ENCODE data around the gene P4HTM.

Gene P4HTM, protein sequence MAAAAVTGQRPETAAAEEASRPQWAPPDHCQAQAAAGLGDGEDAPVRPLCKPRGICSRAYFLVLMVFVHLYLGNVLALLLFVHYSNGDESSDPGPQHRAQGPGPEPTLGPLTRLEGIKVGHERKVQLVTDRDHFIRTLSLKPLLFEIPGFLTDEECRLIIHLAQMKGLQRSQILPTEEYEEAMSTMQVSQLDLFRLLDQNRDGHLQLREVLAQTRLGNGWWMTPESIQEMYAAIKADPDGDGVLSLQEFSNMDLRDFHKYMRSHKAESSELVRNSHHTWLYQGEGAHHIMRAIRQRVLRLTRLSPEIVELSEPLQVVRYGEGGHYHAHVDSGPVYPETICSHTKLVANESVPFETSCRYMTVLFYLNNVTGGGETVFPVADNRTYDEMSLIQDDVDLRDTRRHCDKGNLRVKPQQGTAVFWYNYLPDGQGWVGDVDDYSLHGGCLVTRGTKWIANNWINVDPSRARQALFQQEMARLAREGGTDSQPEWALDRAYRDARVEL

DNA sequence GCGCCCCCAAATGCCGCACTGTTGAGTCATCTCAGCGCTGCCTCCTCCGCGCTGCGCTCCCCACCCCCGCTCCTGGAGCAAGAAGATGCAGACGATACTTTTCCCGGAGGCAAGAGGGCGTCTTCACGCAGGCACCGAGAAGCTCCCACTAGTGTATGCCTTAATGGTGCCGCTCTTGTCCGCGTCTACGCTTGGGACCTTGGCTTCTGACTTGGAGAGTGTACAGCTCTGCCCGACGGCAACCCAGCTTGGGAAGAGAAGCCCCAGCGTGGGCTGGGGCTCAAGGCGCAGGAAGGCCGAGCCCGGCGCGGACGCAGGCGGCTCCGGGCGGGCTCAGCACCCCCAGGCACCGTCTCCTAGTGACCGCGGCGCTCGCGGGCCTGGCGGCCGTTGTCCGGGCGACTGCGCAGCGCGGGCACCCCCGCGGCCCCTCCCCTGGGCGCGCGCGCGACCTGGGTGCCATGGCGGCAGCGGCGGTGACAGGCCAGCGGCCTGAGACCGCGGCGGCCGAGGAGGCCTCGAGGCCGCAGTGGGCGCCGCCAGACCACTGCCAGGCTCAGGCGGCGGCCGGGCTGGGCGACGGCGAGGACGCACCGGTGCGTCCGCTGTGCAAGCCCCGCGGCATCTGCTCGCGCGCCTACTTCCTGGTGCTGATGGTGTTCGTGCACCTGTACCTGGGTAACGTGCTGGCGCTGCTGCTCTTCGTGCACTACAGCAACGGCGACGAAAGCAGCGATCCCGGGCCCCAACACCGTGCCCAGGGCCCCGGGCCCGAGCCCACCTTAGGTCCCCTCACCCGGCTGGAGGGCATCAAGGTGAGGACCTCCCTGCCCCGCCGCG, at the start of gene P4HTM:
TSS of gene P4HTM (plus strand) at position 446 of the 840 bp plus-strand sequence. CDS start at position 462, 16 bp downstream.
- DNase-seq = peak; percentile 95

DNA sequence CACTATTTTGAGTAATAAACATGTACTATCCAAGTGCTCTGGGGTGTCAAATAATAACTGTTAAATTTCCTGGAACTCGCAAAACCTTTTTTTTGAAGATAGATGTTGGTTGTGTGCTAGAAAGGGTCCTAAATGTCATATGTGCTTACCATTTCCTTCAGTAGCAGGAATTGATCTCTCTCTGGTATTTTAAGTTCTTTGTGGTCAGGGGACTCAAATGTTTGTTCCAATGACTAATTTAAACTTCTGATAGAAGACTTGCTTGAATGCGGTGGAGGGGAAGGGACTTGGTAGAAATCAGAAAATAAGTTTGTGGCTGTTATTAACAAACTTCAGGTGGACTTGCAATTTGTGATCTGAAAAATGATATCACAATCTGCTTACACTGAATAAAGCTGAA, 44.6 kb upstream of the P4HTM start:
- DNase-seq = no peak

DNA sequence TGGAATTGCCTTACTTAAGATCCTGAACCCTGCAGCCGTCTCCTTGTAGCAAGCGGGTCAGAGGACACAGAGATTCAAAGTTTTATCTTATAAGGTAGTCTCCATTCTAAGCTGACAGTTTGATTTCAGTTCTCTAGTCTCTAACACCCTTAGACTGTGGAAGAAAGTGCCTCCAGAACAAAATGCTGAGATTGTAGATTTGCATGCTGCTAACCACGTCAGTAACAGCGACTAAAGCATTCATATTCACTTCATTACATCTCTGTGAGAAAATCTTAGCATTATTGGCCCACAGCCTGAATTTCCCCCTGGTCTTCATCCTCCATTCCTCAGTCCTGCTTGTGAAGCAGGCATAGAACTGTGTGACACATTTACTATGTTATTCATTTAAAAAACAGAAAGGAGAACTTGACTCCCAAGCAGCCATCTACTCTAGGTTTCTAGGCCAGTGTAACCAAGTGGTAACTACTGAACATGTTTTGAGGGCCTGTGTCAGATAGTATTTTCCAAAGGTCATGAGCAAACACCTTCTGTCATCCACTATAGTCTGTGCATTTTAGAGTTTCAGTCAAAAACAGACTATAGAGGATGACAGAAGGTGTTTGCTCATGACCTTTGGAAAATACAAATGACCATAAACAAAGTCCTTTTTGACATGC, 44.0 kb upstream of the P4HTM start:
- no peak for DNase-seq

DNA sequence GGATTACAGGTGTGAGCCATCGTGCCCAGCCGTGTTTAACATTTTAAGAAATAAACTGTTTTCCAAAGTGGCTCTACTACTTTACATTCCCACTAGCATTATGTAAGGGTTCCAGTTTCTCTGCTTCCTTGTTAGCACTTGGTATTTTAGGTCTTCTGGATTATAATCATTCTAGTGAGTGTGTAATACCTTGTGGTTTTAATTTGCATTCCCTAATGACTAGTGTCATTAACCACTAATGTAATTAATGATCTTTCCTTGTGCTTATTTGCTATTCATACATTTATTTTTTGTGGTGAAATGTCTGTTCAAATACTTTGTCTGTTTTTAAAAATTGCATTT, 40.7 kb upstream of the P4HTM start:
- DNase-seq = peak; percentile 35

DNA sequence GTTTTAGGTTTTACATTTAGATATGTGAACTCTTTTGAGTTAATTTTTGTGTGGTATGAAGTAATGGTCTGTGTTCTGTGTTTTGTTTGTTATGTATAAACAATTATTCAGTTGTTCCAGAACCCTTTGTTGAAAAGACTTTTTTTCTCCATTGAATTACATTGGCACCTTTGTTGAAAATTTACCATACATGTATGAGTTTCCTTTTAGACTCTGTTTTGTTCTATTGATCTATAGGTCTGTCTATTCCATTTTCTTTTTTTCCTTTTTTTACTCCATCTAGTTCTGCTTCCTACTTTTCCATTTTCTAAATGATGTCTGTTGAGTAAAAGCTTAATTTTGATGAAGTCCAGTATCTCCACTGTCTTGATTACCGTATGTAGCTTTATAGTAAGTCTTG, 40.0 kb upstream of the P4HTM start:
- DNase-seq = no peak

DNA sequence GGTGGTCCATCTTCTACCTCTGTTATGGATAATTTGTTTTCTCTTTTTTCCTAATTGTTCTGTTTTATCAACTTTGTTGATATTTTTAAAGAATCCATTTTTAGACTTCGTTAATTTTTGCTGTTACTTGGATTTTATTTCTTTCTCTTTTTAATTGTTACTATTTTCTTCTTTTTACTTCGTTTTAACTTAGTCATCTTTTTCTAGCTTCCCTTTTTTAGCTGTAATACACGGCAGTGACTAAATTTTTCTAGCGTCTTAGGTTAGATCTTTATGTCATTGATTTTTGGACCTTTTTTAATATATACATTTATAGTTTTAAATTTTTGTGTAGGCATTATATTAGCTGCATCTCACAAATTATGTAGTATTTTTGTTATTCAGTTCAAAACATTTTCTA, 38.3 kb upstream of the P4HTM start:
- DNase-seq = no peak

DNA sequence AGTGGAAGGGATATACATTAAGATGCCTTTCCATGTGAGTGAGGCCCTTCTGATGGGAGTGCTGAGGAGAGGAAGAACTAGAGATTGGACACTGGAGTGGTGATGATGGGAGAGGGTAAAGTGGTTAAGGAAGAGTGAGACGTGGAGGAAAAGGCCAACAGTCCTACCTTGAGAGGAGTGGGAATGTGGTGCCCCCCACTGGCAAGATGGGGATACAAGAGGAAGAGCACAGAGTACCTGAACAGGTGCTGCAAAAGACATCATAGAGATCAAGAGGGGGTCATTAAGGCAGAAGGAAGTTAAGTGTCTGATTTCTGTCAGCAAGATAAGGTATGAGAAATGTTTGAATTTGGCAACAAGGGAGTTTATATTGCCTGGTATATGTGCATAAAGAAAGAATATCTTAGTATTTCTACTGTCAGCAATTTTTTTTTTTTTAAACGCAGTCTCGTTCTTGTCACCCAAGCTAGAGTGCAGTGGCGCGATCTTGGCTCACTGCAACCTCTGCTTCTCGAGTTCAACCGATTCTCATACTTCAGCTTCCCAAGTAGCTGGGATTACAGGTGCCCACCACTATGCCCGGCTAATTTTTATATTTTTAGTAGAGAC, 37.4 kb upstream of the P4HTM start:
- DNase-seq = peak; percentile 7

DNA sequence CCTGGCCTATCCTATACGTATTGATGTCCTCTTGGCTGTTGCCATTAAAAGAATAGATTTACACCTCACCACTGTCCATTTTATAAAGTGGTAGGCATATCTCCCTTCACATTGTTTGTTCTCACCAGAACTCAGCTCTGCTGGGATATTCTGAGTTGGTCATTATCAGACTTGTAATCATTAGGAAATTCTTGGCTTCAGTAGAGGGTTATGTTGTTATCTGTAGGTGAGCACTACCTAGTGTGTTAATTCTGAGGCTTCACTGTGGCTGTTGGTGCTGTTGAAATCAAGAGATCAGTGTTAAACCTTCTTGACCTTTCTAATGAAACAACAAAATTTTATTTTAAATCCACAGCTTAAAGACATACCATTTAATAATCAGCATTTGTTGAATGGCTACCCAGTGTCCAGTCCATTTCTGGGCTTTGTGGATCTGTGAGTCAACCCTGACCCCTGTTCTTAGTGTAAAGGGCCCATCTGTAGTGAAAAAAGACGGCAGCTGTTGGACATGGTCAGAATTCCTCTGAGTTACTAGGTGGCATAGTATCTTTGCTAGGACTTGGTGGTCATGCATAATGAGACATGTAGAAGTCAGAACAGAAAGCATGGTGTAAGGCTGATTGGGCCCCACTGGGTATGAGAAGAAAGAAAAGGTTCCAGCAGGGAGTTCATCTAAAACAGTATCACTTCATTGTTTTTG, 32.9 kb upstream of the P4HTM start:
- no peak for DNase-seq

DNA sequence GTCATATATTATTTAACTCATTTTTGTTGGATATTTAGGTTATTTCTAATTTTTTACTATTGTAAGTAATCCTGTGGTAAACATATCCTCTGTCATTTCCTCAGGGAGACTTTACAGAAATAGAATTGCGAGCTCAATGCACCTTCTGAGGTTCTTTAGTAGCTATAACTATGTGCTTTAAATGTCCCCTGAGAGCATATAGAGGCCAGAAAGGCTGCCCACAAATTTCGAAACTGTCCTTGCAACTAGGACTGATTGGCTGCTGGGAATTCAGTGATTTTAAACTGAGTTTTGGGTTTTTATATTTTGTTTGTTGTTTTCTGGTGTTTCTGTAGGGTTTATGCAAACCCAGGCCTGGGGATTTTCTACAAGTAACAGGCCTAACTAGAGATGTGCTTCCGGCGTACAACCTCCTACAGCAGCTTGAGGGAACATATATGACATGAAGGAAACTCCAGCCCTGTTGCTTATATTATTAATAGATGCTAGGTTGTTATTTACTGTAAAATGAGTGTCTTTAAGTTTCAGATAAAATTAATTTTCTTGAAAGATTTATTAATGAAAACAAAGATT, 29.1 kb upstream of the P4HTM start:
- DNase-seq = peak; percentile 52

DNA sequence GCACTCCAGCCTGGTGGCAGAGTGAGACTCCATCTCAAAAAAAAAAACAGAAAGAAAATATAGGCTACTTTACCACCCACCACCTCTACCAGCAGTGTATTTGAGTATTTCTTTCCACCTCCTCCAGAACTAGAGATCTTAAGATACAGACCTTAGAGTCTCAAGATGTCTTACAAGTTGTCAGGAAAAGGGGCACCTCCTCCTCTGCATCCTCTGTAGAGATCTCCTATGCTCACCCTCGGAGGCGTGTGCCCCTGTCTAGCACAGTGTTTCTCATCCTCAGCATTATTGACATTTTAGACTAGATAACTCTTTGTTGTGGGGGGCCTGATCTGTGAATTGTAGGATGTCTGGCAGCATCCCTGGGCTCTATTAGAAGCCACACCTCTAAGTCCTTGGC, 27.7 kb upstream of the P4HTM start:
- DNase-seq = no peak

DNA sequence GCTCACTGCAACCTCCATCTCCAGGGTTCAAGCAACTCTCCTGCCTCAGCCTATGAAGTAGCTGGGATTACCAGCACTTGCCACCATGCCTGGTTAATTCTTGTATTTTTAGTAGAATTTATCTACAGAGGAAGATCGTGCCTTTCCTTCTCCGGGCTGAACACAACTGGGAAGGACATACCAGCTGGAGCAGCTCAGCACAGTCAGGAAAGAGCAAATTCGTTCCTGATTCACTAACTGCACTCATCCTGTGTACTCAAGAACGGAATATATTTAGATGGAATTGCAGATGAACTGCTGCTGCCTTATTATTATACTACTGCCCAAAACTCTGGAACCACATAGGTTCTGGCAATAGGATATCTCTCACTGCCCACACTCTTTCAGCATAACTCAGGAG, 27.1 kb upstream of the P4HTM start:
- DNase-seq = no peak

DNA sequence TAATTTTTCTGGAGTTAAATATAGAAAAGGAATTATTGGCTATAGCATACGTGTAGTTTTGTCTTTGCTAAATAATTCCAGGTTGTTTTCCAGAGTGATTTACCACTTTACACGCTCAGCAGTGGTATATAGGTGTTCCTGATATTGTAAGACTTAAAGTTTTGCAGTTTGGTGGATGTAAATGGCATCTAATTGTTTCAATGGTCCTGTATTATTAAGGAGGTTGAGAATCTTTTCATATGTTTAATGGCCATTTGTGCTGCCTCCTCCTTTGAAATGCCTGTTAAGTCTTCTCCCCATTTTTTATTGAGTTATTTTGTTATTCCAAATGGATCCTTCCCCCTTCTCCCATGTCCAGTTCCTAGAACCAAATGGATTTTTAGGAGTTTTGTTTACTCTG, 26.4 kb upstream of the P4HTM start:
- no peak for DNase-seq

DNA sequence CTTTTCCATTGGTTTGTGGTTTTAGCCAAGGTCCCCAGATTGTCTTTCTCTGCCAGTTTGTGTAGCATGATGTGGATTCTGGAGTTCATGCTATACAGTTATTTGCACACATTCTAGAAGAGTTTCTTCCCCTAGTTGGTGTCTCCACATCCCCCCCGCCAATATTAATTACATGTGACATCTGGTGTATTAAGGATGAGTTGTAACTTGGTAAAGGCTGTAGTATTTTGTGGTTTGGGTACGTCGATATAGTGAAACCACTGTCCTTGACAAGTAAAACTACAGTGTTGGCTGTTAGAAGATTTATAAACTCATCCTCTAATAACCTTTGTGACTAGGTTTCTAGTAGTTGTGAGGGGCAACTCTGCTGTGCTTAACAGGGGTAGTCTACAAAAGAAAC, 23.7 kb upstream of the P4HTM start:
- DNase-seq = peak; percentile 17

DNA sequence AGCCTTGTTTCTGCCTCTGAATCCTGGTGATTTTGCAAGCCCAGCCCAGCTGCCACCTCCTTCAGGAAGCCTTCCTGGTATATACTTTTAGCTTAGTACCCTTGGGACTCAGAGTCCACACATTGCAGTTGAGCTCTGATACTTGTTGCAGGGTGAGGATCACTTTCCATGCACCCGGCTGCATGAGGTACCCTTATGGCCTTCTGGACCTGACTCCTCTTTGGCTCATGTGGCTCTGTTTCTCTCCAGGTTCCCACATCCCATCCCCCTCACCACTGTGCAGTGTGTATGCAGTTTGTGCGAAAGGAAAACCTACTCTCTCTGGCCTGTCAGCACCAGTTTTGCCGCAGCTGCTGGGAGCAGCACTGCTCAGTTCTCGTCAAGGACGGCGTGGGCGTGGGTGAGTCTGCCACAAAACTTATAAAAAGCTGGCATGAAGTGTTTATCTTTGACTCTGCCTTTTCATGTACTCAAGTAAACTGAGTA, 23.1 kb upstream of the P4HTM start:
- DNase-seq = no peak

DNA sequence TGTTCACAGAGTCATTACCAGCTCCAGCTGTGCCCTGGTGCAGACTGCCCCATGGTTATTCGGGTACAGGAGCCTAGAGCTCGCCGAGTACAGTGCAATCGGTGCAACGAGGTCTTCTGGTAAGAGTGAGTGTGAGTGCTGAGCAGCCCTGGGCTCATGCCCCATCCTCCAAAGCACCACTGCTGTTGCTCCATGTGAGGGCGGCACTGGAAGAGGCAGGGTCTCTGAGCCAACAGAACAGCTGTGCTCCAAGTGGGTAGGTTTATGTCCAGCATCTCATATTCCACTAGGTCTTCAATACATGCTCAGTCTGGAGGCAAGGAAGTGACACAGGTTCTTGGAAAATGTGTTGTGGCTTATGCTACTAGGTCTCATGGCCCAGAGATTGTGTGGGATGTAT, 19.5 kb upstream of the P4HTM start:
- DNase-seq = no peak

DNA sequence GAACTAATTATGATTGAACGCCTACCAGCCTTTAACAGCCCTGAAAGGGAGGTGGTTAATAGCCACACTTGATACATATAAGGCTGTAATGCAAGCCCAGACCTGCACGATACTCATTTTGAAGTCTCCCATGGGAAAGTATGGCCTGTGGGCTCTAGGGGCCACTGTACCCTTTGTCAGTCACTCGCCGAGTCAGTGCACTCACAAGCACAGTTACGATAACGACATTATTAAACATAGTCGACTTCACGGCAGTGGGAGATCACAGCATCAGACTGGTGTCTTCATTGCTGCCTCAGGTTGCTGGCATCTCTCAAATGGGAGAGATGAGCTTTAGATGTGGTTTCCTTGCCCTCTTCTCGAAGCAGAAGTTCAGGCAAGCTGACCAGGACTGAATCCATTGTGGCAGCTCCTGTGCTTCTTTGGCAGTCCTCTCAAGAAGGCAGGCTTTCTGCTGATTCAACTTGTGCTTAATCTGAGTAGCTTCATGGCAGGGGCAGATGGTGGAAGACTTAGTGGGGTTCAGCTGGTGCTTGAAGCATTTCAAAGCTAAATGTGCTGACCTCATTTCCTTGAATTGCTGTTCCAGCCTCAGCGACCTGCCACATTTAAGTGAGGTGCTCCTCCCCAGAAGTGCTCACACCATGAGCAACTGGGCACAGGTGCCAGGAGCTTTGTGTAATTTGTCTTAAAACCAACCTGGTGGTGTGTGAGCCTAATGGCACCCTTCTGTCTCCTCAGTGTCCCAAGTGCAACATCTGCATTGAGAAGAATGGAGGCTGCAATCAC, 15.8 kb upstream of the P4HTM start:
- no peak for DNase-seq

DNA sequence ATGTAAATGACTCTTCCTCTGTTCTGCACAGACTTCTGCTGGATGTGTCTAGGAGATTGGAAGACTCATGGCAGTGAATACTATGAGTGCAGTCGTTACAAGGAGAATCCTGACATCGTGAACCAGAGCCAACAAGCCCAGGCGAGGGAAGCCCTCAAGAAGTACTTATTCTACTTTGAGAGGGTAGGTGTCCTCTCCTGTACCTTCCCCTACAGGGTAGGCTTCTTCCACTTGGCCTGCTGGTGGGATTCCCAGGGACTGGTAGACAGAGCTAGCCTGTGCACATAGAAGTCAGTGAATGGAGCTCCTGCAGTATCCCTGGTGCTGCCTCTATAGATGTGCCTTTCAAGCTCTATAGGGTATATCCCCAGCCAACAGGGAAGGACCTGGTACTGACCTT, 10.6 kb upstream of the P4HTM start:
- DNase-seq = no peak

DNA sequence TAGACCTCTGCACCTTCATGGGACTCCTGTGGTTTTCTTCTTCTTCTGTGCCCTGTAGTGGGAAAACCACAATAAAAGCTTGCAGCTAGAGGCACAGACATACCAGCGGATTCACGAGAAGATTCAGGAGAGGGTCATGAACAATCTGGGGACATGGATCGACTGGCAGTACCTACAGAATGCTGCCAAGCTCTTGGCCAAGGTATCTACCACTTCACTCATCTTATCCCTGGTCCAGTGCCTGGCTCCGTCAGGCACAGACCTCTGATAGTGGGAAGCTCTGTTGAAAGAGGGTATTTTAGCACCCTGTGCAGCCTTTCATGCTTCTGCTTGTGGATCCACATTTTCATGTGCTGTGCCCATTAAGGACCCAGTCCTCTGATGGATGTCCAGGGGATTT, 9.7 kb upstream of the P4HTM start:
- no peak for DNase-seq

DNA sequence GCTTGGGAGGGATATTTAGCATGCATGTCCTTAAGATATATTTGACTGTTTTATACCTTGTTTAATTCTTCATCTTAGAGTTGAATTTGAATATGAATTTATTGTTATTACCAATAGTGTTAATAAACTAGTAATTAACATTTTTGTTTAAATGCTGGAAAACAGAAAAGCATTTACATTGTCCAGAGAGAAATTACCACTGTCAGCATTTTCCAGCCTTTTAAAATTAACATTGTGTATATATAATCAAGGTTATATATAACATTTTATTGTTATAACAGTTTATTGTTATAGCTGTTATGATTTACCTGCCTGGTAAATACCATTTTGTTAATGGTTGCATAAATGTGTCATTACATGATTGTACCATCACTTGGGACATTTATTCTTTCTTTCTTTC, 8.0 kb upstream of the P4HTM start:
- no peak for DNase-seq

DNA sequence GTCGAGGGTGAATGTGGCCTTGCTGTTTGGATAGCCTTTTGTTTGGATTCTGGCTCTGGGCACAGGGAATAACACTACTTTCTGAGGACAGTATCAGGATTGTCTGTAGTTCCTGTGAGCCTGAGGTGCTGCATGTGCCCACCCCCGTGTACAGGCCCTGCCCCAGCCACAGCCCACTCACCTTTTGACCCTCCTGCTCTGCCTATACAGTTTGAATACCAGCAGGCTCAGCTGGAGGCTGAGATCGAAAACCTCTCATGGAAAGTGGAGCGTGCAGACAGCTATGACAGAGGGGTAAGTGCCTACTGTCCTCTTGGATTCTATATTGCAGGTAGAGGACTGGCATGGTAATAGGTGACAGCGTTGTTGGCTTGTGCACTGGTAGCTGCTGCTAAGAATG, 7.4 kb upstream of the P4HTM start:
- DNase-seq = no peak

DNA sequence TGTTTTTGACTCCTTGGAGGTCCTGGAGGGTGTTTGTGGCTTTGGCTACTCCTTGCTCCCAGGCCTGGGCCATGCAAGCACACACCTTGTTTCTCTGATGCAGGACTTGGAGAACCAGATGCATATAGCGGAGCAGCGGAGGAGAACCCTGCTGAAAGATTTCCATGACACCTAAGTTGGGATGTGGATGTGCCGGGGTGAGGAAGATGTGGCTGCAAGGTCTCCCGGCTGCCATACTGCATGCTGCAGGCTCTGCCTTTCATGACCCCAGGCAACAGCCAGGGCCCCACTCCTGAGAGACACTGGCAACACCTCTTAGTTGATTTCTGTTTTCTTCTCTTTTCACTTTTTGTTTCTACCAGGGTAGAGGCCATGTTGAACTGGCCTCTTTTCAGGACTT, 6.9 kb upstream of the P4HTM start:
- no peak for DNase-seq

Measured in fibroblast of upper back skin (primary cell).